H4 (cell line): ENCODE results near the gene LMF1. TPM values are rescaled to one million over a fixed set of nuclear protein-coding genes. Genes with fewer than 3 reads are reported as not detected.
"Not testable (repeated sequence)": the region's sequence is repeated elsewhere in the genome, so short reads cannot be mapped to it uniquely, and the experiment has no call there.

ENCODE experiments used
- DNase-seq: peaks from one replicate; pipeline ENCODE4 v3.0.0-alpha.2; 2015; ENCODE audit warnings: low spot score
- total RNA-seq: library from RNA; depleted of rRNA; stranded (reverse); fragments of >200 nt; shearing (Covaris generic); gene quantifications from 2 replicates; pipeline ENCODE4 v1.2.3, GENCODE V29; 2014

LMF1 gene
- total RNA-seq, 1 experiment from 2014 or later: 31.1 TPM

DNA sequence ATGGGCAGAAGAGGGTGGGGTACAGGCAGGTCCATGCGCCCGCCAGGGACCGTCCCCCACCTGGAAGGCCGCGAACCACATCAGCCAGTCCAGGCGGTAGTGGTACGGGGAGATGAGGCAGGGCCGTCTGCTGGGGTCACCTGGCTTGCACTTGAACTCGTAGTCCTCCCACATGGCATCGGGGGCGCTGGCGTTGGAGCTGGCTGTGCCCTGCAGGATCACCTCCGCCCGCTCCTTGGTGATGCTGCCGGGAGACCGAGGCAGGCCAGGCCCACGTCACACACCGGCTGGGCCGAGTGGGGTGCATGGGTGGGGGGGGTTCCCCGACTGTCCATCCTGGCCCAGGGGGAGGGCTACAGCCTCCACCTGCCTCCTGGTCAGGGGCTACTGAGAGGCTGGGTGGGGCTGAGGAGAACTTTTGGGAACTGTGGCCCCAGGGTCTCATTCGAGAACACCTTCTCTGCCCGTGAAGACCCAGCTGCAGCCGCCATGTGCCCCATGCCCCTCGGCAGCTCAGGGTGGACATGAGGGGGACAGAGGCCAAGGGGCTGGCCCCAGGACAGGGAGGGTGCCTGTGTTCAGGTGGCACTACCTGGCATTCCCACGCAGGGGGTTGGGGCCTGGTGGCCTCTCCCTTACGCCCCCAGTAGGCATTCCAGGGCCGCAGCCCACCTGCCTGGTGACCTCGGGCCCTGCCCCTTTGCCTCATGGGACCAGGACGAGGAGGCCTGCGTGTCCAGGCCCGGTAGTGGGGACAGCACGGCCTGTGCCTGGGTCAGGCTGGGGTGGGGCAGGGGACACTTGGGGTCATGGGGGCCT, 100.8 kb downstream of the LMF1 start:
- DNase-seq: no peak

- DNase-seq: no peak
Measured at GRCh38 chr16:868846-869822, 101.7 kb downstream of the LMF1 start.

- DNase-seq: no peak
Measured at GRCh38 chr16:868386-868755, 102.4 kb downstream of the LMF1 start.

DNA sequence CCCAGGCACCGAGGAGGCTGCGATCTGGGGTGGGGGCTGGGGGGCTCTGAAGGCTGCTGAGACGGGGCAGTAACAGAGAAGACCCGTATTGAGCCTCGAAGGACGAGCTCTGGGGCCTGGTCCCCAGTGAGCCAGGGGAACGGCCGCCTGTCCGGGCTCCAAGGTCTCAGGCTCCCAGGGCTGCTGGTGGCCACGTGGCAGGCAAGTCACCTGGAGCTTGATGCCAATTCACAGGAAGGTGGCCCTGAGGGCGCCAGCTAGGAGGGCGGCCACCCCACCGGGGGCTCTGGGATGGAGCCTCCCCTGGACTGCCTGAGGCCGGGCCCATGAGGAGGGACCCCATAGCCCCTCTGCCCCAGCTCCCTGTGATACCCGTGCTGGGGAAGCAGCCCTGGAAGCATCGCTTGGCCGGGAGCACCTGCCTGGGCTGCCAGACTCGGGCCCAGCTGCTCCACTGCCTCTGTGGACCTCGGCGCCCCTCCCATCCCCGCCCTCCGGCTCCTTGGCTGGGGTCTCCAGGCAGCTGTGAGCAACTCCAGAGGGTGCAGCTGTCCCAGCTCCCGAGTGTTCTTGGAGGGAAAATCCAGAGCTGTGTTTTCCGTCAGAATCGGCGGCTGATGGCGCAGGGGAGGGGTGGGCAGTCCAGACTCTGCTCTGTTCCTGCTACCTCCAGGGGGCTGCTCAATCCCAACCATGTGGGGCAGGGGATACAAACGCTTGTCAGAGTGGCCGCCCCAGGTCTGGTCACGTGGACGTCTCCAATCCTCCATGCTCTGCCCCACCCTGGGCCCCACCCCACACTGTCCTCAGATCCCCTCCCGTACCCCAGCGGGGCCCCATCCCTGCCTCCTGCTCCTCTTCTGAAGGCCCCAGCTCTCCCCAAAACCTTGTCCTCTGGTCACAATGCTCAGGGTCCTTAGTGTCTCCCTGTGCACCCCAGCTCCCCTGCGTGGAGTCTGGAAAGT, 103.1 kb downstream of the LMF1 start:
- DNase-seq: no peak

- DNase-seq: no peak
Measured at GRCh38 chr16:866252-866896, 104.4 kb downstream of the LMF1 start.

DNA sequence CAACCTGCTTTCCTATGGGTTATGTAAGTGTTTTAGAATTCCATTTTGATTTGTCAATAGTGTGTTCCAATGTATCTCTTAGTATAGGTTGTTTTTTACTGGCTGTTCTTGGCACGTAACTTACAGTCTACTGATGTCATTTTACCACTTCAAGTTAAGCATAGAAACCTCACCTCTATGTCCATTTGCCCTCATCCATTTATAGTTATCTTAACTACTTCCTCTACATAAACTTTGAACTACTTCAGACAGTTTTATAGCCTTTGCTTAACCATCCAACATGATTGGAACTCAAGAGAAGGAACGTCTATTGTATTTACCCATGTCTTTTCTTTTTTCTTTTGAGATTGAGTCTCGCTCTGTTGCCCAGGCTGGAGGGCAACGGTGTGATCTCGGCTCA, 105.8 kb downstream of the LMF1 start:
- DNase-seq: no peak

DNA sequence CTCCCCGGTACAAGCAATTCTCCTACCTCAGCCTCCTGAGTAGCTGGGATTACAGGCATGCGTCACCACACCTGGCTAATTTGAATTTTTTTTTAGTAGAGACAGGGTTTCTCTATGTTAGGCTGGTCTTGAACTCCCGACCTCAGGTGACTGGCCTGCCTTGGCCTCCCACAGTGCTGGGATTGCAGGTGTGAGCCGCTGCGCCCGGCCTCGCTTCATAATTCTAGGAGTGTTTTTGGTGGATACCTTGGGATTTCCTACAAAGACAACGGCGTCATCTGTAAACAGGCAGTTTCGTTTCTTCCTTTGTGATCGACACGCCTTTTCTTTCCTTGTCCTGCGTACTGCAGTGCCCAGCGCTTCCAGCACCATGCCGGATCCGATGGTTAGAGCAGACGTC, 109.3 kb downstream of the LMF1 start:
- DNase-seq: no peak

DNA sequence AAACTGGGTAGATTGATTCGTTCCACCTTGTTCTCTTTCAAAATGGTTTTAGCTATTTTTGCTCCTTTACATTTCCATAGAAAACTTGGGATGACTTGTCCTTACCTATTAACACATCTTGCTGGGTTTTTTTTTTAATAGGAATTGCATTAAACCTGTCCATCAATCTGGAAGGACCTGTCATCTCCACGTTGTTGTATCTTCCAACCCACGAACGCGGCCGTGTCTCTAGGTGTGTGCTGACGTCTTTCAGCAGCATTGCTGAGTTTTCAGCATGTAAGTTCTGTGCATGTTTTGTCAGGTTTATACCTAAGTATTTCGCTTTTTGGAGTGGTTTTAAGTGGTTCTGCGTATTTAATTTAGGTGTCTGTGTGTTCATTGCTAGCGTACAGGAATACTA, 109.9 kb downstream of the LMF1 start:
- DNase-seq: no peak

GRCh38 chr16:858971-859370, 111.8 kb downstream of the LMF1 start:
- DNase-seq: not testable (repeated sequence)

GRCh38 chr16:858441-858840, 112.3 kb downstream of the LMF1 start:
- DNase-seq: not testable (repeated sequence)

DNA sequence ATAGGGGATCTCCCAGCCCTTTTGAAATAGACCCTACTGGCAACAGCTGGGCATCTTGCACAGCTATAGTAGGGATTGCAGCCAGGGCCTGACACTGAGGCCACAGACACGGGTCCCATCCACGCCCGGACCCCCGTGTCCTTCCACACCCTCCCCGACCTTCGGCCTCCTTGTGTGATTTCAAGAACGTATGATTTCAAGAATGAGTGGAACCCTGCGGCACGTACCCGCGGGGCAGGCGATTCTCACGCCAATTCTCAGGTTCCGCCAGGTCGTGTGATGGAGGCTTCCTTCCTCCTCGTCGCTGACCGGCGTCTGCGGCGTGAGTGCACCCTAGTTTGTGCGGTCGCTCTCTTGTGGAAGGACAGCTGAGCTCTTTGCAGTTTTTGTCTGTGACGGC, 114.0 kb downstream of the LMF1 start:
- DNase-seq: no peak

GRCh38 chr16:856101-856500, 114.7 kb downstream of the LMF1 start:
- no peak for DNase-seq

GRCh38 chr16:855471-855870, 115.3 kb downstream of the LMF1 start:
- no peak for DNase-seq

DNA sequence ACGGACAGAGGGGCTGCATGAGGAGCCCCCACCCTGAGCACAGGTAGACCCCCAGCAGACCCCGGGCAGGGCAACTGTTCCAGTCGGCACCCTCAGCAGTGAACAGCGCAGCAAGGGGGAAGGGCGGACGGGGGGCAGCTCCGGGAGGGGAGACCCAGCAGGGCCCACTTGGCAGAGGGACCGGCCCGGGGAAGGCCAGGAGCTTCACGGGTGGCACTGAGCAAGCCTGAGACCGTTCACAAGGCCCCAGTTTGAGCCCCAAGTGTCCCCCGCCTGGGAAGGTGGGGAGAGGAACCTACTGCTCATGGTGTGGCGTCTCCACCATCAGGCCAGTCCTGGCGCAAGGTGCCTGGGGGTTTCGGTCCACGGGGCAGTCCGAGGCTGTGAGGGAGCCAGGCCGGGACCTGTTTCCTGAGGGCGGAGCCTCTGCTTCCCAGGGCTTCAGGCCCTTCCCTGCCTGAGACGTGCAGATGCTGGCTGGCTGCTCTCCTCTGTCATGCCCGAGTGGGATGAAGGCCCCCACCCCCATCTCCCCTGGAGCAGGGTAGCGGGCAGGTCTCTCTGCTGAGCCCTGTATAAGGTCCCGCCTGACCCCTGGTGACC, 115.9 kb downstream of the LMF1 start:
- DNase-seq: no peak

DNA sequence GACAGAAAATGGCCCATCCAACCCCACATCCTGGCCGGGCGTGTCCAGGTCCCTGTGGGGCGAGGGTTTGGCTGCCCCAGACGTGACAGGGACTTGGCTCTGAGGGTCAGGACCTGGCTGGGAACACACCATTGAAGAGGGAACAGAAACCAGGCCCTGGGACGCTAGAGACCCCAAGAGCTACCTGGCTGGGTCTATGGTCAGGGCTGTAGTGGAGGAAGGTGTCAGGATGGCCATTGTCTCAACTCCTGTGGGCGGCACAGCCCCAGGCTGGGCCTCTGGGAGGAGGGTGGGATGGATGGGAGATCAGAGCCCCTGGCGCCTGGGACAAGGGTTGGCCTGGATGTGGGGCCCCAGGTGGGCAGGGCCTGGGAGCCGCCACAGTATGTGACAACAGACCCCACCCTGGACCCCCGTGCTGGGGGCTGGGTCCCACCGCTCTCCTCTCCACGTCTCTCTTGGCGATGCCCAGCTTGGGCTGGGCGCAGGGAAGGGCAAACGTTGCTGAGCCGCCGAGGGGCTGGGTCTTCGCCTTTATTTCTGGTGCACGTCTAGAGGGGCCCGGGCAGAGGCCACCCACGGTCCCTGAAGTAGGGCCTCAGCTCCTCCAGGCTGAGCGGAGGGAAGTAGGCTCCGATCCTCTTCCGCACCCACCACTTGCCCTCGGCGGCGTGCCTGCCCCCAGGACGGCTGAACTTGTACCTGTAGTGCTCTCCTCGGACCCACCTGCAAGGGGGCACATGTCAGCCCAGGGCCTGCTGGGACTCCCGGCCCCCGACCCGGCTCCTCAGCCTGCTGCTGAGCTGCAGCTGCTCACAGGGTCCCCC, 116.6 kb downstream of the LMF1 start:
- DNase-seq: no peak

GRCh38 chr16:853306-853705, 117.5 kb downstream of the LMF1 start:
- no peak for DNase-seq

- no peak for DNase-seq
Measured at GRCh38 chr16:852451-853185, 118.2 kb downstream of the LMF1 start.

DNA sequence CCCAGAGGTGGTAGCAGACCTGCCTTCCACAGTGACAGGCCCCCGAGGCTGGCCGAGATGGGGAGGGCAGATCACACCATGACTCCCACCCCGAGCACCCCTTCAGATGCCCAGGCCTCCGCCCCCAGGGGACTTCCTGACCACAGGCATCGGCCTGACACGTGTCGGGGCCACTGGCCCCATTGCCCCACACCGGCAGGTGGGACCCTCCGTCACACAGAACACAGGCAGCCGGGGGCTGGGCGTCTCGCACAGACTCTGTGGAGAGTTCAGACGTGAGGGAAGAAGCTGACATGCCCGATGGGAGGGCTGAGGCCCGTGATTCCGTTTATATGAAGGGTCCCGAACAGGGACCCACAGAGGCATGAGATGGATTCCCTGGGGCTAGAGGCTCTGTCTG, 118.9 kb downstream of the LMF1 start:
- DNase-seq: no peak

DNA sequence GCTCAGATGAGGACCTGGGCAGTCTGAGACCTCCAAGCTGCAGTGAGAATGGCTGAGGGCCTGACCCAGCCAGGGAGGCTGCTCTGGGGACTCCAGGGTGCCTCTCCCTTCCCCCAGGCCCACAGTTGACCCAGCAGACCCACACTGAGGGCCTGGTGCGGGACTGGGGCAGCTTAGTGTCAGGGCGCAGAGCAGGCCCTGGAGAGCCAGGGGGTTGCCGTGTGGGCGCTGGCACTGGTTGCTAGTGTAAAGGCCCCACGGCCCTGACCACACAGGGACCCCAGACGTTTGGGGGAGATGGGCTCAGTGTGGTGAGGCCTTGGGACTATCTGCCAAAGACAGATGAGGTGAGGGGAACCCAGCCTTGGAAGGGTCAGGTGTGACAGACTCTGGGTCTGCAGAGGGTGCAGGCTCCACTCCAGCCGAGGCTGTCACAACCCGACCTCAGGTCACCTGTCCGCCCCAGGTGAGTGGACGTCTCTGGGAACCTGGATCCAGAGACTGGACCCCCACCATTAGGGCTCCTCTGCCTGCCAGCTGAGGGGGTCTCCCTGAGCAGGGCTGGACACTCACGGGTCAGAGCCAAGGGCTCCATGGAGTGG, 119.5 kb downstream of the LMF1 start:
- DNase-seq: no peak
